PC-3 (cell line): ENCODE results near the gene RFX4. TPM values are rescaled to one million over a fixed set of nuclear protein-coding genes. Genes with fewer than 3 reads are reported as not detected.

ENCODE experiments used
- ATAC-seq: fragments of 200-7000 bp; cut with Tn5 transposase; 2 replicates; pipeline ENCODE4 v1.9.1; 2020; ENCODE audit warnings: mild to moderate bottlenecking, moderate library complexity
- BruUV-seq: library from RNA; stranded (reverse); fragments of 400-500 nt; replicated peaks from 2 replicates; lab custom pipeline; 2021; lab: Mats Ljungman, UMichigan
- CTCF ChIA-PET: fragments of 300-600 bp; sonication (Branson Sonifier 250); formaldehyde crosslinking; loops from one replicate; lab custom pipeline; 2022; ENCODE audit warnings: antibody characterized with exemption; lab: Charles Lee
- POLR2A ChIA-PET: fragments of 300-600 bp; sonication (Branson Sonifier 250); formaldehyde crosslinking; loops from one replicate; lab custom pipeline; 2022; ENCODE audit warnings: antibody characterized with exemption; ENCODE audit not compliant: unreplicated experiment; lab: Charles Lee
- DNase-seq: peaks from one replicate; pipeline ENCODE4 v3.0.0-alpha.2; 2015
- H2AFZ ChIP-seq: fragments of 300-600 bp; sonication (generic); 2 replicates; pipeline ENCODE4 v1.6.0; 2016; ENCODE audit warnings: antibody characterized with exemption, low read length
- H3F3A ChIP-seq: fragments of 300-600 bp; sonication (generic); one replicate; pipeline ENCODE4 v1.6.0; 2017; ENCODE audit warnings: antibody characterized with exemption, low read length, control low read depth, mild to moderate bottlenecking; ENCODE audit not compliant: unreplicated experiment
- H3K27ac ChIP-seq: fragments of 300-600 bp; sonication (generic); 2 replicates; pipeline ENCODE4 v1.5.1; 2016; ENCODE audit warnings: mild to moderate bottlenecking, low read length
- H3K27me3 ChIP-seq: fragments of 300-600 bp; sonication (generic); 2 replicates; pipeline ENCODE4 v1.6.1; 2016; ENCODE audit warnings: low read length, mixed read lengths
- H3K36me3 ChIP-seq: fragments of 300-600 bp; sonication (generic); 2 replicates; pipeline ENCODE4 v1.6.1; 2016; ENCODE audit warnings: low read depth, mixed run types, low read length, mixed read lengths
- H3K4me1 ChIP-seq: fragments of 300-600 bp; sonication (generic); 2 replicates; pipeline ENCODE4 v1.5.1; 2016; ENCODE audit warnings: low read length; ENCODE audit not compliant: insufficient read depth
- H3K4me2 ChIP-seq: fragments of 300-600 bp; sonication (generic); 2 replicates; pipeline ENCODE4 v1.6.0; 2016; ENCODE audit warnings: low read length
- H3K4me3 ChIP-seq: fragments of 300-600 bp; sonication (generic); 2 replicates; pipeline ENCODE4 v1.5.1; 2016; ENCODE audit warnings: mild to moderate bottlenecking, low read length, mixed read lengths
- H3K79me2 ChIP-seq: fragments of 300-600 bp; sonication (generic); 2 replicates; pipeline ENCODE4 v1.6.1; 2017; ENCODE audit warnings: low read length, mixed read lengths
- H3K9ac ChIP-seq: fragments of 300-600 bp; sonication (generic); 2 replicates; pipeline ENCODE4 v1.6.0; 2016; ENCODE audit warnings: mild to moderate bottlenecking, low read length
- H3K9me2 ChIP-seq: fragments of 300-600 bp; sonication (generic); replicated peaks from 2 replicates; pipeline ENCODE4 v1.6.1; 2016; ENCODE audit warnings: mixed run types, low read length, mixed read lengths
- H3K9me3 ChIP-seq: fragments of 300-600 bp; sonication (generic); 2 replicates; pipeline ENCODE4 v1.6.1; 2016; ENCODE audit warnings: low read length, mixed read lengths
- H4K20me1 ChIP-seq: fragments of 300-600 bp; sonication (generic); 2 replicates; pipeline ENCODE4 v1.6.1; 2016; ENCODE audit warnings: low read length, mixed read lengths
- EZH2 ChIP-seq: fragments of 300-600 bp; sonication (generic); IDR thresholded peaks from one replicate; pipeline ENCODE4 v1.6.1; 2017; ENCODE audit warnings: antibody characterized with exemption, mild to moderate bottlenecking, low read length; ENCODE audit not compliant: unreplicated experiment
- EZH2phosphoT487 ChIP-seq: fragments of 300-600 bp; sonication (generic); IDR thresholded peaks from 2 replicates; pipeline ENCODE4 v1.6.1; 2018; ENCODE audit warnings: mild to moderate bottlenecking, antibody characterized with exemption, low read length, borderline replicate concordance
- intact Hi-C: fragments of 100-400 bp; cut with micrococcal nuclease; formaldehyde crosslinking; loops from 2 replicates; pipeline ENCODE4 v1.9.0; 2023
- total RNA-seq: library from RNA; depleted of rRNA; stranded (reverse); fragments of >200 nt; gene quantifications from 2 replicates; pipeline ENCODE4 v1.2.3, GENCODE V29; 2014
- TF ChIP-seq, protein P1 (sequence below): fragments of 300-600 bp; sonication (generic); conservative IDR thresholded peaks from 2 replicates; pipeline ENCODE4 v1.5.1; 2017; ENCODE audit warnings: antibody characterized with exemption, low read depth, mild to moderate bottlenecking, low read length

RFX4 gene
- total RNA-seq, 1 experiment from 2014 or later, result not detected

DNA sequence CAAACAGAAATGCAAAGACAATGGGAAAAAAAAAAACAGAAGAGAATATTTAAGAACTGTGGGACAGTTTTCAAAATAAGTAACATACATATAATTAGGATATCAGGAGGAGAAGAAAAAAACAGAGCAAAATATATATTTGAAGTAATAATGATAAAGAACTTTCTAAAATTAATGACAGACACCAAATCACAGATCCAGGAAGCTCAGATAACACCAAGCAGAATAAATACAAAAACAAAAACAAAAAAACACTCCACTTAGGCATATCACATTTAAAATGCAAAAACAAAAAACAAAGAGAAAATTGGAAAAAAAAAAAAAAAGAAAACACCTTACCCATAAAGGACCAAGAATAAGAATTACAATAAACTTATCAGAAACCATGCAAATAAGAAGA is 9.6 kb upstream of the RFX4 start:
- Histone ChIP-seq H3K9ac (no peak overlapping the region), H3K36me3 (no peaks in the 10 kb centered on the region)
- CTCF ChIA-PET, result no interaction called here

DNA sequence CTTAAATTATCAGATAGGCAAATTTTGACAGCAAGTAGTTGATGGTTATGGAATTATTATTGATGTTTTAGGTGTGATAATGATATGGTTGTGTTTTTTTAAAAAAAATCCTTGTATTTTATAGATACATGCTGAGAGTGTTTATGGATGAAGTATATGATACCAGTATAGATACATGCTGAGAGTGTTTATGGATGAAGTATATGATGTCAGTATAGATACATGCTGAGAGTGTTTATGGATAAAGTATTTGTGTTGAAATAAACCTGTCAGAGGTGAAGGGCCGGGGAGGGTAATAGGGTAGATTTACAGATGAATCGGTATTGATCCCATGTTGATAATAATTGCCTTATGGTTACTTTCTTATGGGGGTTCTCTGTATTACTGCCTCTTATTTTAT is 6.0 kb upstream of the RFX4 start:
- Histone ChIP-seq H3K9me3 (no peaks in the 10 kb centered on the region), H3F3A (no peaks in the 10 kb centered on the region), H3K9me2 (no peaks in the 10 kb centered on the region), H3K9ac (no peak overlapping the region), H3K4me3 (no peak overlapping the region), H3K79me2 (no peaks in the 10 kb centered on the region), H2AFZ (no peak overlapping the region), H3K27me3 (peaks cover 83% of the 10 kb centered on the region), H4K20me1 (no peaks in the 10 kb centered on the region), H3K36me3 (no peaks in the 10 kb centered on the region), H3K4me2 (no peak overlapping the region), H3K4me1 (no peaks in the 10 kb centered on the region), H3K27ac (no peak overlapping the region)
- BruUV-seq, result no TSS peak
- ATAC-seq (no peak), DNase-seq (no peak)
- ChIA-PET POLR2A (no interaction called here), CTCF (interaction anchor here (0.6 kb wide), 1 partner anchor 390 kb away, joined by 3 read pairs; no protein-coding TSS in a partner anchor)
- intact Hi-C loops, result no loop called here
- TF ChIP-seq EZH2, result no peak
- no peak for TF ChIP-seq EZH2phosphoT487
- TF ChIP-seq, protein P1, sequence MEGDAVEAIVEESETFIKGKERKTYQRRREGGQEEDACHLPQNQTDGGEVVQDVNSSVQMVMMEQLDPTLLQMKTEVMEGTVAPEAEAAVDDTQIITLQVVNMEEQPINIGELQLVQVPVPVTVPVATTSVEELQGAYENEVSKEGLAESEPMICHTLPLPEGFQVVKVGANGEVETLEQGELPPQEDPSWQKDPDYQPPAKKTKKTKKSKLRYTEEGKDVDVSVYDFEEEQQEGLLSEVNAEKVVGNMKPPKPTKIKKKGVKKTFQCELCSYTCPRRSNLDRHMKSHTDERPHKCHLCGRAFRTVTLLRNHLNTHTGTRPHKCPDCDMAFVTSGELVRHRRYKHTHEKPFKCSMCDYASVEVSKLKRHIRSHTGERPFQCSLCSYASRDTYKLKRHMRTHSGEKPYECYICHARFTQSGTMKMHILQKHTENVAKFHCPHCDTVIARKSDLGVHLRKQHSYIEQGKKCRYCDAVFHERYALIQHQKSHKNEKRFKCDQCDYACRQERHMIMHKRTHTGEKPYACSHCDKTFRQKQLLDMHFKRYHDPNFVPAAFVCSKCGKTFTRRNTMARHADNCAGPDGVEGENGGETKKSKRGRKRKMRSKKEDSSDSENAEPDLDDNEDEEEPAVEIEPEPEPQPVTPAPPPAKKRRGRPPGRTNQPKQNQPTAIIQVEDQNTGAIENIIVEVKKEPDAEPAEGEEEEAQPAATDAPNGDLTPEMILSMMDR, result no peak

More for the DNA sequence above, 9.6 kb upstream of the RFX4 start:
- Histone ChIP-seq H3K27me3 (peaks cover 53% of the 10 kb centered on the region), H3F3A (no peaks in the 10 kb centered on the region), H3K79me2 (no peaks in the 10 kb centered on the region), H3K4me3 (no peak overlapping the region), H2AFZ (no peak overlapping the region), H3K27ac (no peak overlapping the region), H3K4me2 (no peak overlapping the region), H3K9me3 (no peaks in the 10 kb centered on the region), H3K9me2 (no peaks in the 10 kb centered on the region), H3K4me1 (no peaks in the 10 kb centered on the region), H4K20me1 (no peaks in the 10 kb centered on the region)
- intact Hi-C loops, result no loop called here
- DNase-seq, result no peak
- no peak for ATAC-seq
- no TSS peak for BruUV-seq
- POLR2A ChIA-PET, result no interaction called here
- TF ChIP-seq, protein P1, result no peak
- TF ChIP-seq EZH2phosphoT487 (no peak), EZH2 (no peak)

DNA sequence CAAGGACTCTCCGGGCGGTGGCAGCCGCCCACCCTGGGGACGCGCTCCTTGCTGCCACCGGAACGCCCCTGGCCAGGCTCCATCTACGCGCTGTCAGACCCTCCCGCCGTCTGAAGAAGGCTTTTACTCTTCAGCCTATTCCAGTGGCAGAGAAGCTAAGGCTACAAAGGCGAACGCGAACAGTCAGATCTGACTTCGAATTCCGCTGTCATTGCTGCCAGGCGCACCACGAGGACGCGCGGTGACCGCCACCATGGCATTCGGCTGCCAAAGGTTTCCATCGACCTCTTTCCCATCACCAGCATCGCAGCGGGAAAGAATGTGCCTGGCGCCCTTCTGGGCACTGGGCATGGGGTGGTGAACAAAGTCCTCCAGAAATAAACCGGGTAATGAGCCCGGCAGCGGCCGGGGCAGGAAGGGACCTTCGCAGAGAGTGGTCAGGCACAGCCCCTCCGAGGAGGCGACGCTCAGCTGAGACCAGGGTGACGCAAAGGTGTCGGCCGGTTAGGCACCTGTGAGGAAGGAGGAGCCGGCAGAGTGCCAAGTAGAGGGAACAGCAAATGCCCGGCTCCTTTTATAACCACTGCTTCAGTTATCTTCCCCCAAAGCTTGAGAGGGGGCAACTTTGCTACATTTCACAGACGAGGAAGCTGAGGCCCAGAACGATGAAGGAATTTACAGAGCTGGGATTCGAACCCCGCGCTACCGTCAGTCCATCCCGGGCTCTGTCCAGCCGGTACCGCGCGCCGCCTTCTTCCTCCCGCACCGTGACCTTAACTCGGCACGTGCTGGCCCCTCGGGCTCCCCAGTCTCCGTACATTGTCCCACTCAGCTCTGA is 1.9 kb upstream of the RFX4 start:
- no peaks in the 10 kb centered on the region for H3K9me2 ChIP-seq
- H3K79me2 ChIP-seq, result no peaks in the 10 kb centered on the region
- no peaks in the 10 kb centered on the region for H3K9me3 ChIP-seq
- BruUV-seq, result no TSS peak
- no peak overlapping the region for H3K27ac ChIP-seq
- no peak for ATAC-seq
- DNase-seq, result no peak
- TF ChIP-seq, protein P1, result no peak
- TF ChIP-seq EZH2, result peak; percentile 40
- H3F3A ChIP-seq, result no peaks in the 10 kb centered on the region
- ChIA-PET POLR2A (no interaction called here), CTCF (no interaction called here)
- intact Hi-C loops, result no loop called here
- H3K4me3 ChIP-seq, result no peak overlapping the region
- H3K4me2 ChIP-seq, result no peak overlapping the region
- H3K4me1 ChIP-seq, result no peaks in the 10 kb centered on the region
- no peaks in the 10 kb centered on the region for H4K20me1 ChIP-seq
- no peak overlapping the region for H3K9ac ChIP-seq
- no peak overlapping the region for H2AFZ ChIP-seq
- no peaks in the 10 kb centered on the region for H3K36me3 ChIP-seq
- H3K27me3 ChIP-seq, result peaks cover 96% of the 10 kb centered on the region
